Aorta (tissue), 5 donors: ENCODE measurements around the gene GOLGA6A. TPM values are rescaled to one million over a fixed set of nuclear protein-coding genes. Genes with fewer than 3 reads are reported as not detected.

ENCODE experiments used
- ATAC-seq: fragments of 200-7000 bp; cut with Tn5 transposase; one replicate; pipeline ENCODE4 v1.9.1; 2022; ENCODE audit warnings: moderate library complexity; ENCODE audit not compliant: low FRiP score
- DNase-seq, 2 donors: peaks; one replicate each; pipeline ENCODE4 v3.0.0-alpha.2; 2020
- H3K27ac ChIP-seq, 2 donors: one replicate each; pipeline ENCODE4 v1.5.1; 2013; ENCODE audit warnings: low read length in 2 of 2, mild to moderate bottlenecking in 2 of 2, moderate library complexity in 2 of 2, control low read depth in 1 of 2, inconsistent platforms in 1 of 2, low read depth in 1 of 2
- H3K27me3 ChIP-seq, 2 donors: one replicate each; pipeline ENCODE4 v1.6.1; 2013; ENCODE audit warnings: control low read depth in 1 of 2, low read length in 1 of 2, mild to moderate bottlenecking in 1 of 2, moderate library complexity in 1 of 2; ENCODE audit not compliant: insufficient read depth in 2 of 2, control insufficient read depth in 1 of 2
- H3K36me3 ChIP-seq, 2 donors: one replicate each; pipeline ENCODE4 v1.6.1; 2013; ENCODE audit warnings: control low read depth in 1 of 2, low read length in 1 of 2, mild to moderate bottlenecking in 1 of 2; ENCODE audit not compliant: insufficient read depth in 2 of 2, control insufficient read depth in 1 of 2
- H3K4me1 ChIP-seq, 2 donors: one replicate each; pipeline ENCODE4 v1.6.1; 2013; ENCODE audit warnings: low read length in 2 of 2, control low read depth in 1 of 2, mild to moderate bottlenecking in 1 of 2, moderate library complexity in 1 of 2; ENCODE audit not compliant: insufficient read depth in 2 of 2, control insufficient read depth in 1 of 2
- H3K4me3 ChIP-seq, 2 donors: one replicate each; pipeline ENCODE4 v1.5.1; 2013; ENCODE audit warnings: low read length in 2 of 2, control low read depth in 1 of 2, mild to moderate bottlenecking in 1 of 2
- H3K9me3 ChIP-seq: one replicate; pipeline ENCODE4 v1.6.1; 2013; ENCODE audit warnings: mild to moderate bottlenecking, low read length; ENCODE audit not compliant: control insufficient read depth
- WGBS, 2 donors: extraction: QIAGEN DNeasy Blood & Tissue Kit; methylation state at CpG; one replicate each; pipeline ENCODE4 v1.1.7; 2013; 5-methylcytosine and 5-hydroxymethylcytosine counted together
- intact Hi-C, 2 donors: fragments of 100-400 bp; cut with DNase I; formaldehyde crosslinking; loops; one replicate each; pipeline versions ENCODE4 v1.14.2 to v1.15.0; 2022
- polyA plus RNA-seq, 2 donors: library from polyadenylated mRNA; stranded (reverse); fragments of 200-250 nt; gene quantifications; one replicate each; pipeline ENCODE4 v1.2.3, GENCODE V29; 2013
- total RNA-seq, 2 donors: library from RNA; stranded (reverse); fragmentation: NEBNext Ultra II Directional; extraction: Animal tissue kit (Norgen Biotek cat#: 25700); gene quantifications; one replicate each; pipeline ENCODE4 v1.2.1, GENCODE V29; 2021
- donor health status: healthy with polysubstance abuse.
- donor health status: Bipolar disorder and iron deficiency.
- donor health status: DM: no; HTN: no; CAD: no.
- donor health status: DM: no; HTN: no; CAD: no.
- donor health status: DM: yes; HTN: yes; CAD: no.

The GOLGA6A gene
- total and polyA plus RNA-seq, 4 donors, result not detected

GRCh38 chr15:74043425-74044266 lies 38.7 kb downstream of the GOLGA6A start:
- H3K4me1 ChIP-seq, result no peaks in the 10 kb centered on the region
- no peak overlapping the region for H3K4me3 ChIP-seq
- no peaks in the 10 kb centered on the region for H3K27me3 ChIP-seq
- DNase-seq, result no peak
- 83 to 91% methylated on average over 7 of the region's 7 CpGs for WGBS, 2 donors
- peaks cover 0 to 1% of the 10 kb centered on the region in 2 donors for H3K36me3 ChIP-seq
- intact Hi-C loops, result loop anchor here in 1 of 2 donors (10.0 kb wide), 1 partner anchor 191 kb away; the partner anchor contains the start of gene CCDC33
- no peaks in the 10 kb centered on the region for H3K9me3 ChIP-seq
- ATAC-seq, result no peak
- no peak overlapping the region for H3K27ac ChIP-seq

GRCh38 chr15:74042603-74043424 lies 39.5 kb downstream of the GOLGA6A start:
- H3K36me3 ChIP-seq, result peaks cover 0 to 1% of the 10 kb centered on the region in 2 donors
- WGBS, 2 donors, result 90 to 93% methylated on average over 11 of the region's 11 CpGs
- H3K27ac ChIP-seq, result no peak overlapping the region
- no peak overlapping the region for H3K4me3 ChIP-seq
- no peaks in the 10 kb centered on the region for H3K27me3 ChIP-seq
- no peaks in the 10 kb centered on the region for H3K9me3 ChIP-seq
- DNase-seq (peak; percentile 16 to 45), ATAC-seq (no peak)
- intact Hi-C loops, result loop anchor here in 1 of 2 donors (10.0 kb wide), 1 partner anchor 192 kb away; the partner anchor contains the start of gene CCDC33
- H3K4me1 ChIP-seq, result no peaks in the 10 kb centered on the region

DNA sequence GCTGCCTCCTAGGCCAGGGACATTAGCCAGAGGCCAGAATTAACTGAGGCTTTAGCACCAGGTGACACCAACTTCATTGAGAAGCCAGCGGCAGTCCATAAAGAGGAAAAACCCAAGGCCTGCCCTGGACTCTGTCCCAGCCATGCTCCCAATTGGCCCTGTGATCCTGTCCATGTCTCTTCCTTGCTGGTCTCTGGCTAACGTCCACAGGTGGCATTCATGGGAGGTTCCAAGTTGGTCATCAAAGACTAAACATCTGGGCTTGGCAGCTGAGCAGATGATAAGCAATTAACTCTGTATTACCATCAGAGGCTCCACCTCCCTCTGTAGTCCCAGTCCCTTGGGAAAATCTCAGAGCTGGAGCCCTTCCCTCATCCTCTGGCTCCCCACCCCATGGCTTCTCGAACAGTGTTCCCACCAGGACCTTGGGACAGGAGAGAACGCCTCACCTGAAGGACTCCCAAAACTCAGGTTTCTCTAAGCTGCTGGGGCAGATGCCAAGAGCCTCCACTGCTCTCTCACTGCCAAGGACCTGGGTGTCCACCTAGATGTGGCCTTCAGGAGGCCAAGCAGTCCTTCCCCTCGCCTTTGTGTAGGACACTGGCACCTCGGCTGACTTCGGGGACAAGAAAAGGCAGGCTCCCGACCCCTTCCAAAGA lies 40.4 kb downstream of the GOLGA6A start:
- 86% methylated on average over 8 of the region's 8 CpGs for WGBS, 2 donors
- no peaks in the 10 kb centered on the region for H3K27me3 ChIP-seq
- no peaks in the 10 kb centered on the region for H3K9me3 ChIP-seq
- intact Hi-C loops, result loop anchor here in 1 of 2 donors (2.0 to 10.0 kb wide), 2 partner anchors 51 to 193 kb away; partner anchors contain the start of gene CCDC33
- no peaks in the 10 kb centered on the region for H3K4me1 ChIP-seq
- DNase-seq (peak; percentile 24 to 60), ATAC-seq (no peak)
- H3K36me3 ChIP-seq, result peaks cover 0 to 1% of the 10 kb centered on the region in 2 donors
- H3K4me3 ChIP-seq, result no peak overlapping the region
- H3K27ac ChIP-seq, result no peak overlapping the region

- intact Hi-C loops, result loop anchor here in 1 of 2 donors (2.0 to 10.0 kb wide), 2 partner anchors 51 to 193 kb away; partner anchors contain the start of gene CCDC33
Measured at GRCh38 chr15:74041311-74041756, 41.0 kb downstream of the GOLGA6A start.

GRCh38 chr15:74040109-74040850 lies 42.1 kb downstream of the GOLGA6A start:
- H3K9me3 ChIP-seq, result no peaks in the 10 kb centered on the region
- H3K27ac ChIP-seq, result peak overlapping the region in 1 of 2 donors; percentile 58
- H3K27me3 ChIP-seq, result no peaks in the 10 kb centered on the region
- H3K36me3 ChIP-seq, result peaks cover 2 to 5% of the 10 kb centered on the region in 2 donors
- DNase-seq, result peak; percentile 82 to 85
- peak; percentile 58 for ATAC-seq
- intact Hi-C loops, result loop anchor here in 1 of 2 donors (2.0 to 10.0 kb wide), 2 partner anchors 49 to 195 kb away; partner anchors contain the start of gene CCDC33
- H3K4me3 ChIP-seq, result no peak overlapping the region
- WGBS, 2 donors, result 58 to 62% methylated on average over 7 of the region's 7 CpGs
- H3K4me1 ChIP-seq, result no peaks in the 10 kb centered on the region

More at GRCh38 chr15:74041311-74041756, 41.0 kb downstream of the GOLGA6A start:
- Histone ChIP-seq H3K27me3 (no peaks in the 10 kb centered on the region), H3K4me3 (no peak overlapping the region), H3K36me3 (peaks cover 0 to 1% of the 10 kb centered on the region in 2 donors), H3K9me3 (no peaks in the 10 kb centered on the region), H3K4me1 (no peaks in the 10 kb centered on the region), H3K27ac (peak overlapping the region in 1 of 2 donors; percentile 58)
- WGBS, 2 donors, result 90 to 93% methylated on average over 10 of the region's 10 CpGs
- ATAC-seq (no peak), DNase-seq (peak in 1 of 2 donors; percentile 70)

GRCh38 chr15:74039656-74040010 lies 42.7 kb downstream of the GOLGA6A start:
- intact Hi-C loops, result loop anchor here (2.0 to 10.0 kb wide), 3 partner anchors 49 to 195 kb away; partner anchors contain the start of gene CCDC33 (in 1 of the 2)
- no peaks in the 10 kb centered on the region for H3K4me1 ChIP-seq
- 78% methylated on average over 5 of the region's 5 CpGs for WGBS, 2 donors
- no peaks in the 10 kb centered on the region for H3K9me3 ChIP-seq
- DNase-seq, result no peak
- H3K36me3 ChIP-seq, result peaks cover 5% of the 10 kb centered on the region in 2 donors
- no peaks in the 10 kb centered on the region for H3K27me3 ChIP-seq
- H3K27ac ChIP-seq, result peak overlapping the region in 1 of 2 donors; percentile 36
- H3K4me3 ChIP-seq, result no peak overlapping the region
- ATAC-seq, result no peak

GRCh38 chr15:74038707-74039655 lies 43.4 kb downstream of the GOLGA6A start:
- H3K9me3 ChIP-seq, result no peaks in the 10 kb centered on the region
- DNase-seq (peak in 1 of 2 donors; percentile 75), ATAC-seq (no peak)
- no peak overlapping the region for H3K4me3 ChIP-seq
- H3K4me1 ChIP-seq, result no peaks in the 10 kb centered on the region
- no peaks in the 10 kb centered on the region for H3K27me3 ChIP-seq
- intact Hi-C loops, result loop anchor here in 1 of 2 donors (5.0 kb wide), 1 partner anchor 67 kb away; no protein-coding TSS in a partner anchor
- peaks cover 5 to 6% of the 10 kb centered on the region in 2 donors for H3K36me3 ChIP-seq
- 65 to 73% methylated on average over 9 of the region's 9 CpGs for WGBS, 2 donors
- no peak overlapping the region for H3K27ac ChIP-seq
